GM18498 (cell line): ENCODE results near the gene PPL.

Experiments used
- ATAC-seq: cut with Tn5 transposase; IDR thresholded peaks from one replicate; pipeline ENCODE4 v1.9.1; 2021; ENCODE audit warnings: mild to moderate bottlenecking, moderate library complexity; ENCODE audit not compliant: unreplicated experiment

The PPL gene

GRCh38 chr16:4839942-4840341 lies 97.0 kb downstream of the PPL start:
- no peak for ATAC-seq

DNA sequence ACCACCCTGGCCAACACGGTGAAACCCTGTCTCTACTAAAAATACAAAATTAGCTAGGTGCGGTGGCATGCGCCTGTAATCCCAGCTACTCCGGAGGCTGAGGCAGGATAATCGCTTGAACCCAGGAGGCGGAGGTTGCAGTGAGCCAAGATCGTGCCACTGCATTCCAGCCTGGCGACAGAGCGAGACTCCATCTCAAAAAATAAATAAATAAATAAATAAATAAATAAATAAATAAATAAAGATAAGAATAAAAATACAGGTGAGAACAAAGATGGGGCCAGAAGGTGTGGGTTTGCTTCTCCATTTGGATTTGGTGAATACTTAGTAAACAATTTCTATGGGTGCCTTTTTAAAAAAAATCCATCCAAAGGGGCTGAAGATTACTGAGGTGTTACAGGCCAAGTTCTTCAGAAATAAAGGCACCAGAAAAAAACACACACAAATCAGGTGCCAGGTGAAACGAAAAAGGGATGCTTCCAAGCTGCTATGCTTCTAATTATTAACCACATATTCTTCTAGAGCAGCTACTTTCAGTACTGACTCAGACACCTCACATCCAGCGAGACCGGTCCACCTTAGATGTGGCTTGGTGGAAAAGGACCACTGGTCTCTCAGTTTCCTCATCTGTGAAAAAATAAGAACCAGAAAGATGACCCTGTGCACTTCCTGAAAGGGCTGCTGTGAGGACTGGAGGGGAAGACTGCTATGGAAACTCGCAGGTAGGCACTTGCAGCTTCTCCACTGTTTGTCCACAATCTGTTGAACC lies 99.0 kb downstream of the PPL start:
- ATAC-seq, result no peak

DNA sequence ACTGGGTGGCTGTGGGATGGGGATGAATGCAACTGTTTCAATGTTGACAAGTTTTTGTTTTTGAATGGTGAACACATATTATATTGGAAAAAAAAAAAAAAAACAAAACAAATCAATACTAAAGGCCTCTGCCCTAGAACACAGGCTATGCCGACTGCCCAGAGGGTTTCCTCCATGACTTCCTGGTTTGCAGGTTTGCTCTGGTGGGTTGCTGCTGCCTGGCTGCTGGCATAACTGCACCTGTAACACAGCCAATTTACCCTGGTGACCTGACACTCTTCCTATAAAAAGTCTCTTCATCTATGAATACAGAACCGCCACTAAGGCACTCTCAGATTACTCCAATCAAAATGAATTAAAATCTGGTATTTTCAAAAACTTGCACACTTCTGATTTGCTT lies 100.2 kb downstream of the PPL start:
- no peak for ATAC-seq

GRCh38 chr16:4833584-4833983 lies 103.4 kb downstream of the PPL start:
- ATAC-seq, result no peak

DNA sequence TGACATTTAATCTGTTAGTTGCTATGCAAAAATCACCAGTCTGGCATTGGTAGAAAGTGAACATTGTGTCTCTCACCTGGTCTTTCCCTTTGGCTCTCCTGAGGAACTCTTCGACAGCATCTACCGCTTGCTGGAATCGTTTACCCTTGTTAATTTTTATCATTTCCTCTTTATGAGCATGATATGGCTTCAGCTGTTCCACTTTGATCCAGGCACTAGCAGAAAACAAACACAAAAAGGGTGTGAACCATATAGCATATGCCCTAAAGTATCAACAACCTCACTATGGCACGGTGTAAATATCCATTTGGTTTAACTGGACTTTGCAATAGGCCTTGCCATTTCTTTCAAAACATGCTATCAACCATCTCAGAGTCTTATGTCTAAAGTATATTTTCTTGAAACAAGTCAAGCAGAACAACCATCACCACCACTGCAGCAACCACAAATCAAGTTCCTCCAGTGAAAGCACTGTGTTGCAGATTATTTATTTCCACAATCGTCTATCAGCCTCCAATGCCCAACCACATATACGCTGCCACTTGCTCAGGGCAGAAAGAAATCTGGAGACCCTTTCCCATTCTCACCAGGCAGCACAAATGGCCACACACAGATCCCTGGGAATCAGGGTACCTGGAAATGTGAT lies 104.1 kb downstream of the PPL start:
- no peak for ATAC-seq
